Fibroblast of skin of left quadriceps (primary cell): ENCODE results near the gene C16orf96.
"Not testable (repeated sequence)": the region's sequence is repeated elsewhere in the genome, so short reads cannot be mapped to it uniquely, and the experiment has no call there.

Source experiments
- DNase-seq, 2 experiments: peaks; one replicate each; pipeline ENCODE4 v3.0.0-alpha.2; 2013; ENCODE audit warnings: low read depth in 2 of 2

C16orf96 gene

DNA sequence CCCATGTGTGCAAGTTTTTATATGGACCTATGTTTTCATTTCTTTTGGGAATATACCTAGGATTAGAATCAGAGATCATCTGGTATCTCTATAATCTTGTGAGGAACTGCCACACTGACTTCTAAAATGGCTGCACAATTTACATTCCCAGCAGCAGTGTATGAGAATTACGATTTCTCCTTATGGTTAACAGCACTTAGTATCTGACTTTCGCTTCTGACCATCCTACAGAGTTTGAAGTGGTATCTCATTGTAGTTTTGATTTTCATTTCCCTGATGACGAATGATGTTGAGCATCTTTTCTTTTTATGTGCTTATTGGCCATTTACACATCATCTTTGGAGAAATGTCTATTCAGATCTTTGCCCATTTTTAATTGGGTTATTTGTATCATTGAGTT lies 10.0 kb downstream of the C16orf96 start:
- DNase-seq, result no peak

DNA sequence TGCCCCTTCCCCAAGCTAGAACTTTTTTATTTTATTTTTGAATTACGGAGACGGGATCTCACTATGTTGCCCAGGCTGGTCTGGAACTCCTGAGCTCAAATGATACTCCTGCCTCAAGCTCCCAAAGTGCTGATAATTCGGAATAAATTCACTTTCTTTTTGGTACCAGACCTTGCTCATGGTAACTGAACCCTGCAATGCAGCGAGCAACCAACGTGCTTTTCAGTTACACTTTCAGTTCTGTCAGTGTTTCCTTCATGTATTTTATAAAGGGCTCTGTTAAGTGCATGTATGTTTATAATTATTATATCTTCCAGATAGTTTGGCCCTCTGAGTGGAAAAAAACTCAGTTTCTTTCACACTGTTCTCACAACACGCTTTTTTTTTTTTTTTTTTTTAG lies 13.9 kb downstream of the C16orf96 start:
- DNase-seq, result no peak

DNA sequence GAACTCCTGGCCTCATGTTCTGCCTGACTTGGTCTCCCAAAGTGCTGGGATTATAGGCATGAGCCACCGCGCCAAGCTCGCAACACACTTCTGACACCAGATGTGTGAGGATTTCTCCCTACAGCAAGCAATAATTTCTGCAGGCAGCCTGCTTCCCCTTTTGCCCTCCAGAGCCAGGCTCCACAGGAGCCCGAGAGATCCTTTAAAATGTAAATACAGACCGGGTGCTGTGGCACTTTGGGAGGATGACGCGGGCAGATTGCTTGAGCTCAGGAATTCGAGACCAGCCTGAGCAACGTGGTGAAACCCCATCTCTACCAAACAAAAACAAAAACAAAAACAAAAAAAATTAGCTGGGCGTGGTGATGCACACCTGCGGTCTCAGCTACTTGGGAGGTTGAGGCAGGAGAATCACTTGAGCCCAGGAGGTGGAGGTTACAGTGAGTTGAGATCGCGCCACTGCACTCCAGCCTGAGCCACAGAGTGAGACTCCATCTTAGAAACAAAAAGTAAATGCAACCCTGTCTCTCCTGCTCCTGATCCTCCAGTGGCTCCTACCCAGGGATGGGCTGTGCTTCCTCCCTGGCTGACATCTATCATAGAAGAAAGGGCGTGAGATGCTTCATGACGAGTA lies 14.7 kb downstream of the C16orf96 start:
- no peak for DNase-seq

DNA sequence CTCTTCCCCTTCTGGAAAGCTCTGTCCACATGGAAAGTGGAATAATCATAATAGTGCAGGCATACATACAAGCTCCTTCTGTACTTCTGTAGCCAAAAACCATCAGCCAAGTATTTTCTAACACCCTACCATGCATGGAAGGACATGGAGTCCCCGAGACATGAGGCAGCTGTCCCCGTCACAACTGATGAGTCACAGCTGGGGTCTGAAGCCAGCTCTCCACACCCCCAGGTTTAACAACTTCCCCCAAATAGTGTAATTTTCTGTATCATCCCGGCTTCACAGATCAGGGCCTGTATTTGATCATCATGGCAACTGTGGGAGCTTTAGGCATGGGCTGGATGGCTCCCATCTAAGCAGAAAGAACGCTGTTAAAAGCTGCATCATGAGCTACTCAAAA lies 16.6 kb downstream of the C16orf96 start:
- DNase-seq, result no peak

DNA sequence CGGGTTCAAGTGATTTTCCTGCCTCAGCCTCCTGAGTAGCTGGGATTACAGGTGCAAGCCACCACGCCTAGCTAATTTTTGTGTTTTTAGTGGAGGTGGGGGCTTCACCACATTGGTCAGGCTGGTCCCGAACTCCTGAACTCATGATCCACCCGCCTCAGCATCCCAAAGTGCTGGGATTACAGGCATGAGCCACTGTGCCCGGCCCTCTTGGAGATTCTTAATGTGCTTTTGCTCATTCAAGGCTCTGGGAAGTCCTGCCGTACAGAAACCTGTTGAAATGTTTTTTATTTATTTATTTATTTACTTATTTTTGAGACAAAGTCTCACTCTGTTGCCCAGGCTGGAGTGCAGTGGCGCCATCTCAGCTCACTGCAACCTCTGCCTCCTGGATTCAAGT lies 17.8 kb downstream of the C16orf96 start:
- DNase-seq, result not testable (repeated sequence)

DNA sequence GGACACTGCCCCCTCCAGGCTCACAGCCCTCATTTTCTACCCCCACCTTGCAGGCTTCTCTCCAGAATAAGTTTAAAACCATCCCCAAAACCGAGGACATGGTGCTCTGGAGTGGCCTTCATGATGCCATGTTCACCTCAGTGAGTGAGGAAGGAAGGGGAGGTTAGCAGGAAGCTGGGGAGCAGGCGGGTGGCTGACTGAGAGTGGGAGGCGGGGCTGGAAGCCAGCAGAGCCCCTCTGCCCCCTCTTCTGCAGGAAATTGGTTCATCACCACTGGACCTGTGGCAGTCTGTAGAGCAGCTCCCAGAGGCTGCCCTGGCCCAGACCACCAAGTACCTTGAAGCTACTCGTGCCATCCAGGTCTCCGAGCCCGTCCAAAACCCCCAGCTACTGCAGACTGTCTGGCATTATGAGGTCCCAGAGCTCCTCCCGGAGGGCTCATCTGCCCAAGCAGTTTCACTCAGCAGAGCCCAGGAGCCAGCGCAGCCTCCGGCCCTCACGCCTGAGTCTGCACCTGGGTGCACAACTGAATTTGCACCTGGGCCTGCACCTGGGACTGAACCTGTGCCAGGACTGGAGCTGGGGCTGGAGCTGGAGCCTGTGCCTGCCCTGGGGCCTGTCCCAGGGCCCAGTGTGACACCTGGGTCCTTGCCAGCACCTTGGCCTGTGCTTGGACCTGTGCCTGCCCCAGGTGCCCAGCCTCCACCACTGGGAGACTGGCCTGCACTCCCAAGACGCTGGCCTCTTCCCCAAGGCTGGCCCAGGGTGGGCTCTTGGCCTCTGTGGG lies 19.0 kb downstream of the C16orf96 start:
- no peak for DNase-seq

DNA sequence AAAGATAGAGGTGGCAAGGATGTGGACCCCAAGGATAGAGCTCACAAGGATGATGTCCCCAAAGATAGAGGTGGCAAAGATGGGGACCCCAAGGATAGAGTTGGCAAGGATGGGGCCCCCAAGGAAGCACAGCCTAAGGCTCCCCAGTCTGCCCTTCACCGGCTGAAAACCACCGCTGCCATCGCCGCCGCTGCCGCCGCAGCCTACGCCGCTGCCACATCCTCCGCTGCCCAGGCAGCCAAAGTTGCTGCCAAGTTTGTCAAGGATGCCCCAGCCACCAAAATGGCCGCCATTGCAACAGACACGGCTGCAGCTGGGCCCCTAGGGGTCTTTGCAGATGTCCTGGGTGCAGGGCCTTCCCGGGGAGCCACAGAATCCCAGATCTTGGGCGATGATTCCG lies 19.9 kb downstream of the C16orf96 start:
- no peak for DNase-seq

DNA sequence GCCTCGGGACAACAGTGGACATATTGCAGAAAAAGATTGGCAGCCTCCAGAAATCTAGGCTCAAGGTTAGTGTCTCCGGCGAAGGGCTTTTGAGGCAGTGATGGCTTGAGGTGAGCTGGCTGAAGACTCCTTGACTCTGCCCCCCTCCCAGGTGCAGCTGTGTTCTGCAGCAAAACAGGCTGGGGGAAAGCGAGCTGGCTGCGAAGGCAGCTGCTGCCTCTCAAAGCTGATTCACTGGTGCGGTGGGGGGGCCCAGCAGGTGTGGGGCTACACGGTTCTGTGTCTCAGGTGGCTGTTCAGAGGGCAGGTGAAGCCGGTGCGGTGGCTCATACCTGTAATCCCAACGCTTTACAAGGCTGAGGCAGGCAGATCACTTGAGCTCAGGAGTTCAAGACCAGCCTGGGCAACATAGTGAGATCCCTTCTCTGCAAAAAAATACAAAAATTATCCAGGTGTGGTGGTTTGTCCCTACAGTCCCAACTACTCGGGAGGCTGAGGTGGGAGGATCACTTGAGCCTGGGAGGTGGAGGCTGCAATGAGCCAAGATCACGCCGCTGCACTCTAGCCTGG lies 22.9 kb downstream of the C16orf96 start:
- no peak for DNase-seq

DNA sequence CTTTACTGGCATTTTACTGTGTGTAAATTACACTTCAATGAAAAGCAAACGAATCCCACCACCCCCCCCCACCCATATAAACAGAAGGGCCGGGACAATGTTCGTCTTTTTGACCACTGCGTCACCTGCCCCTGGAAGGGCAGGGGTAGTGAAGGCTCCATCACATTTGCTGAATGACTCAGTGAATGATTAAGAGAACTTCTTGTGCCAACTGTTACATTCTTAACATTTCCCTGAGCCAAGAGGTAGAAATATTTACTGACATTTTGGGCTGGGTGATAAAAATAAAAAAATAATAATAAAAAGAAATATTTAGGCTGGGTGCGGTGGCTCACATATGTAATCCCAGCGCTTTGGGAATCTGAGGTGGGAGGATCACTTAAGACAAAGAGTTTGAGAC lies 24.1 kb downstream of the C16orf96 start:
- no peak for DNase-seq

DNA sequence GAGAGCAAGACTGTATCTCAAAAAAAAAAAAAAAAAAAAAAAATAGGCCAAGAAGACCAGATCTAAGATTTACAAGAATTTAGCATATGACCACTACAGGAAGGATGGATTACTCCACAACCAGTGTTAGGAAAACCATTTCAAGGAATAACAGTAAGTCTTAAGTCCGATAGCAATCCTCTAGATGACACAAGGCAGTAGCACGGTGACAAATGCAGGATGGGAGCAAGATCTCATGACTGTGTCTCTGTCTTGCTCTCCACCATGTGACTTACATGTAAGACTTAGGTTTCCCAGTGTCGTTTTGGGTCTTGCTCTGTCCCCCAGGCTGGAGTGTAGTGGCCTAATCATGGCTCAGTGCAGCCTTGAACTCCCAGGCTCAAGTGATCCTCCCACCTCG lies 27.8 kb downstream of the C16orf96 start:
- DNase-seq, result no peak

DNA sequence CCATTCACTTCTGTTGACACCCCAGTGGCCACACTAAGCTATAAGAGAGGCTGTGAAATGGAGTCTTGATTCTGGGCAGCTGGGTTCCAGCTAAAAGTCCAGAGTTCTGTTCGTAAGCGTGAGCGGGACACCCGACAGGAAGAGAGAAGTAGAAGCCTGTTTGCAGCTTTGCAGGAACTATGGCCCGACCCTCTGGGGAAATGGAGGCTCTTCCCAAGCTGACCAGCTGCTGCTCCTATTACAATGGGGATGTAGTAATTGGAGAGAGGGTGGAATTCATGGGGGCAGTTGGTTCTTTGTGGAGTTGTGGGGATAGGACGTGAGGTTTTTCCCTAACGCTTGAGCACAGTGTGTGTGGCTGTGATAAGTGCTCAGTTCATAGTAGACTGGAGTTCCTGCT lies 30.2 kb downstream of the C16orf96 start:
- DNase-seq, result no peak

DNA sequence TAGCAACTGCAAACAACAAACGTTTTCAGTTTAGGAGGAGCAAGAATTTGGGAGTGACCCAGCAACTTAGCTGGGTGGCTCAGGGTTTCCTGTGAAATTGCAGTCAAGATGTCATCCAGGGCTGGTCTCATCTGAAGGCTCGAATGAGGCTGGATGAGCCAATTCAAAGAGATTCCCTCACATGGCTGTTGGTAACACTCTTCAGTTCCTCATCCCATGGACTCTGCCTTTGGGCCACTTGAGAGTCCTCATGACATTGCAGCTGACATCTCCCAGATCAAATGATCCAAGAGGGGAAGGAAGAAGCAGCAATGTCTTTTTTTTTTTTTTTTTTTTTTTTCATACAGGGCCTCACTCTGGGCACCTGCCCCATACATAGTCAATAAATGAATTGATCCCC lies 32.2 kb downstream of the C16orf96 start:
- no peak for DNase-seq

DNA sequence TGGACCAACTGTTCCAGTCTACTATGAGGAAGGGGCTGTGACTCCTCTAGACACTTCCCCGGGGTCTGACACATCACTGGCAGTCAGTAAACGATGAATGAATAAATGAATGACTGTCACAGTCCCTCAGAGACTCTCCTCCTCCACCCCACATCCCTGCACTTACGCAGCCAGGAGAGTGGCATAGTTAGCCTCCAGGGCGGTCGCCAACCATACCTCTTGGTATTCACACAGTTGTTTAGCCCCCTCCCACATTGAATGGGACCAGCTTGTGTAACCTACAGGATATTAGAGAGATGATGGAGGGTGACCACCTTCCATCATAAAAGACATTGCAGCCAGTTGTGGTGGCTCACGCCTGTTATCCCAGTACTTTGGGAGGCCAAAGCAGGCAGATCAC lies 32.8 kb downstream of the C16orf96 start:
- DNase-seq, result no peak

DNA sequence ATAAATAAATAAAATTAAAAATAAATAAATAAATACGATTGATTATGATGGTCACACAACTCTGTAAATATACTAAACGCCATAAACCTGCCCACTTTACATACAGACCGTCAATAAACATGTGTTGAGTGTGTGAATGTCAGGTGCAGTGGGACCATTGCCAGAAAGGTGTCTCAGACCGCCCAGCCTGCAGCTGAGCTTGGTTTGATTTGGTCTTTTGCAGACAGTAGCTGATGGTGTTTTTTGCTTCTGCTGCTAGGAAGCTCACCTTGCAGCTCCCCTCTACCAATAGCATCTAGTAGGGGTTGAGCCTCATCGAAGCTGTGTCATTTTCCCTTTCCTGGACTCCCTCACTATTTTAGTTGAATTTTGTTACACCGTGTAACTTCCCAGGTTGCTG lies 35.1 kb downstream of the C16orf96 start:
- DNase-seq, result no peak

DNA sequence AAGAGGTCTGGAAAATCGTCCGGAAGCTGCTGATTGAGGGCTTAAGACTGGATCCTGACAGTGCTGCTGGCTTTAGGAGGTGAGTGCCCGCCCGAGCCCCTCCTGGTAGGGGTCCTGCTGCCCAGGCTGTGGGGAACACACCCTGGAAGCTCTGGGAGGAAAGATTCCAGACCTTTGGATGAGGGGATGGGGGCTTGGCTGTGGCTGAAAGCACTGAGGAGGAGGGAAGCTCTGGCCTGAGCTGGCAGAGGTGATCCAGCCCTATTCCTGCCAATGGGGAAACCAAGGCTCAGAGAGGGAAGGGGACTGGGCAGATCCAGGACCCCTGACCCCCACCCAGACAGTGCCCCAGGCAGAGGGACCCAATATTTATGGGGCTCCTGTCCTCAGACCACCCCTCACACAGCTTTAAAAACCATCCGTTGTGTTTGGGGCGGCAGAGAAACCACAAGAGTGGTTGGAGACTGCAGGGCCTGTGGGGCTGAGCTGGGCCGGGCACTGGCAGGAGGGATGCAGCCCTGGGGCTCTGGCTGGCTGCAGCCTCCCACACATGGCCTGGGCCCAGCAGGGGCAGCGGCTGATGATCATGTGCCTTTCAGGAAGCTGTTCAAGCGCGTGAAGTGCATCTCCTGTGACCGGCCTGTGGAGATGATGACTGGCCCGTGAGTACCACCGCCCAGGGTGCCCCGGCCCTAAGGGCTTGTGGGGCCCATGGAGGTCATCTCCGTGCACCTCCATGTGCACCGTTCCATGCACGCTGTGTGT lies 35.7 kb downstream of the C16orf96 start:
- no peak for DNase-seq

DNA sequence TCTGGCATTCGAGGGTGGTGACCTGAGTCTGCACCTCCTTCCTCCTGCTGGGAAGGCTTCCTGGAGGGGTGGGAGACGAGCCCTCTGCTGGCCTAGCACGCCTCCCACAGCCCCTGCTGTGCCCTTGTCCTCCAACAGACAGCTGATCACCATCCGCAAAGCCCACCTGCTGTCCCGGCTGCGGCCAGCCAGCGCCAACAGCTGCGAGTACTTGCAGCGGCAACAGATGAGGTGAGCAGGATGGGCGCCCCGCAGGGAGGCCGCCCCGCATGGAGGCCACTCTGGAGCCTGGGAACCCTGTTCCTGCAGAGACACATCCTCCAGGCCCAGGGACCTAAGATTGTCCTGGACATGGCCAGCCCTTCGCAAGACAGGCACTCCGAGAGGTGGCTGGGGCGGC lies 36.9 kb downstream of the C16orf96 start:
- DNase-seq, result no peak

DNA sequence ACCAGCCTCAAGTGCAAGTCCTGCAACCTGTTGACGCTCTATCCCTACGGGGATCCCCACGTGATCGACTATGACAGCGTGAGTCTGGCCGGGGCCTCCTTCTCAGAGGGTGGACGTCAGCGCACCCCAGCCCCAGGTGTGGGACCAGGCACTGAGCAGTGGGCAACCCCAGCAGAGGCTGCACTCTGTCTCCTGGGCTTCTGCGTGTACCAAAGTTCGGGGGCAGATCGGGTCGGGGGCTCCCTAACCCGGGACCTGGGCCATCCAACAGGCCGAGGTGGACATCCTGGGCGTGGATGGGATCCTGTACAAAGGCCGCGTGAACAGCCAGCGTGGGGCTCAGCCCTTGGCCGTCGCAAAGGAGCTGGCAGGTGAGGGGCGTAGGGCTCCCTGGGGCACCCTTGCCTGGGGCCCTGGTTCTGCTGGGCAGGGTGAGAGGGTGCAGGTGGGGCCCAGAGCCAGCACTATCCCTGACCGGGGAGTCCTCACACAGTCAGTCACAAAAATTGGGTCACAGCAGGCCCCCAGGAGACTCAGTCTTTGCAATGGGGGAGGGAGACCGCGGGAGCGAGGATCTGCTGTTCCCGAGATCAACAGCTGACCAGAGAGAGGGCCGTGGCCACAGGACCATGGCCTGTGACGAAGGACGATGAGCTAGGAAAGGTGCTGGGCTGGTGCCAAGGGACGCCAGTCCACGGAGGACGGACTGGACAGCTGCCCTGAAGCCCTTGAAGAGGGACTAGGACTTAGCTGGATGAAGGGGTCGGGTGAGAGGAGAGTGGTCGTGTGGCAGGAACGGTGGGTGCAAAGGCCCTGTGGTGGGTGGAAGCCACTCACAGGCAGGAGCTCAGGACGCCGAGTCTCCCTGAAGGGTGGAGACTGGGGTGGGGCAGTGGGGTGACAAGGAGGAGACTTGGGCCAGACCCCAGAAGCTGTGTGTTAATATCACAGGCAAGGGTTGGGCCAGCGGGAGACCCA lies 38.6 kb downstream of the C16orf96 start:
- no peak for DNase-seq

DNA sequence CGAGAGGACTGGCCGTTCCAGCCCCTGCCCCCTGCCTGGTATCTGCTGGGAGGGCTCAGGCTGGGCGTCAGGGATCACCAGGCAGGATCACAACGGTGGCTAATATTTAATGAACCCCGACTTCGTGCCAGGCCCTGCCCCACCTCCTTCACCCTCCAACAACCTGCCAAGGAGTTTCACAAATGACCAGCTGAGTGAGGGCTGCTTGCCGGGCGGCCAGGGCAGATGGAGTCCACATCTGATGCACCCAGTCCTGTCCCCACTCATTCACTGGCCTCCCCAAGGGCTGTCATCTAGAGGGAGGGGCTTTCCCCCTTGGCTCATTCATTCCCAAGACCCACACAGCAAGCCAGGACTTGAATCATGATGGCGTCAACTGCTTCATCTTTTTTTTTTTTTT lies 41.0 kb downstream of the C16orf96 start:
- DNase-seq, result no peak

DNA sequence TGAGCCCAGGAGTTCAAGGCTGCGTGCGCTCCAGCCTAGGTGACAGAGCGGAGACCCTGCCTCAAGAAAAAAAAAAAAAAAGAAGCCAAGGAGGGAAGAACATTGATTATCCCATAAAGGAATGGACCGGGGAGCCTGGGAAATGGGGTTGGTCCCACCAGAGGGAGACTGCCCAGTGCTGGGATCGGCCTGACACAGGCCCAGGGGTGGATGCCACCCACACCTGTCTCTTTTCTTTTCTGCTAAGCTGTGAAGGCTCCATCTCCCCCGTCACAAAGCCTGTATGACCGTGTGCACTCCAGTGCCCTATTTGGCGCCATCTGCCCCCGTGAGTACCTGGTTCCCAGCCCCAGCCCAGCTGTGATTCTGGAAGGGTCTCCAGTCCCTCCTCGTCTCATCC lies 42.9 kb downstream of the C16orf96 start:
- DNase-seq, result no peak

DNA sequence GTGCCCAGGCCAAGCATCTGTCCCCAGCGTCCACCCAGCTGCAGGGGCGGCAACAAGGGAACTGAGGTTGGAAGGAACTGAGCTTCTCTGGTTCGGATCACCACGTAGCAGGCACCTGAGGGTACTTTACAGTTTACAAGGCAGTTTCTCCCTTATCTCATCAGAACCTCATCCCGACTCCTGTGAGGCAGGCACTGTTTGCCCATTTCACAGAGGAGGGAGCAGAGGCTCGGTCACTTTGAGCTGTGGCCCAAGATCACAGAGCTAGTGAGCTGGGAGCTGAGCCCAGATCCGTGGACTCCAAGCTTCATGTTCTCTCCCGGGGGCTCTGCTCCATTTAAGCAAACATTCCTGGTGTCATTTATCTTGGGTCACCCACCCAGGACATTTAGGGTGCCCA lies 43.4 kb downstream of the C16orf96 start:
- no peak for DNase-seq
